ENCODE results near the gene PVALB.

PVALB gene

DNA sequence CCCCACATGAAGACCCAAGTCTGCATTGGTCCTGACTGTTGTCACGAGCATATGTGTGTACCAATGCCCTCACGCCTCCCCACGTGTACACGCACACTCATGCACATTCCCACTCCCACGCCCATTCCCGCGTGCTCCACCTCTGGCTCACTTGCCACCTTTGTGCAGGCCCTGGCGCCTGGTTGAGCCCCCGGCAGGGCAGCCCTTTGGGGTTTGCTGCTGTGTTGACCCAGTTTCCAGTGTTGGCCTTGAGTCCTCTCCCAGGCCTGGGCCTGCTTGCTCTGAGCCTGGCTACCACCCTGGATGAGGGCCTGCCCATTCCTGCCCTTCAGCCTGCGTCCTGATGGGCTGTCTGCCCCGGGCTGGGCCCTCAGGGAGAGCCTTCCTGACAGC, 18.2 kb downstream of the PVALB start:
- no peak for DNase-seq (ENCODE audit: low read depth)
- TF ChIP-seq, protein P1, sequence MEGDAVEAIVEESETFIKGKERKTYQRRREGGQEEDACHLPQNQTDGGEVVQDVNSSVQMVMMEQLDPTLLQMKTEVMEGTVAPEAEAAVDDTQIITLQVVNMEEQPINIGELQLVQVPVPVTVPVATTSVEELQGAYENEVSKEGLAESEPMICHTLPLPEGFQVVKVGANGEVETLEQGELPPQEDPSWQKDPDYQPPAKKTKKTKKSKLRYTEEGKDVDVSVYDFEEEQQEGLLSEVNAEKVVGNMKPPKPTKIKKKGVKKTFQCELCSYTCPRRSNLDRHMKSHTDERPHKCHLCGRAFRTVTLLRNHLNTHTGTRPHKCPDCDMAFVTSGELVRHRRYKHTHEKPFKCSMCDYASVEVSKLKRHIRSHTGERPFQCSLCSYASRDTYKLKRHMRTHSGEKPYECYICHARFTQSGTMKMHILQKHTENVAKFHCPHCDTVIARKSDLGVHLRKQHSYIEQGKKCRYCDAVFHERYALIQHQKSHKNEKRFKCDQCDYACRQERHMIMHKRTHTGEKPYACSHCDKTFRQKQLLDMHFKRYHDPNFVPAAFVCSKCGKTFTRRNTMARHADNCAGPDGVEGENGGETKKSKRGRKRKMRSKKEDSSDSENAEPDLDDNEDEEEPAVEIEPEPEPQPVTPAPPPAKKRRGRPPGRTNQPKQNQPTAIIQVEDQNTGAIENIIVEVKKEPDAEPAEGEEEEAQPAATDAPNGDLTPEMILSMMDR (conservative IDR thresholded peaks at IDR 0.05; ENCODE audit: low read length): no peak
- H3K4me3 ChIP-seq (ENCODE audit: low read length): no peak overlapping the region

DNA sequence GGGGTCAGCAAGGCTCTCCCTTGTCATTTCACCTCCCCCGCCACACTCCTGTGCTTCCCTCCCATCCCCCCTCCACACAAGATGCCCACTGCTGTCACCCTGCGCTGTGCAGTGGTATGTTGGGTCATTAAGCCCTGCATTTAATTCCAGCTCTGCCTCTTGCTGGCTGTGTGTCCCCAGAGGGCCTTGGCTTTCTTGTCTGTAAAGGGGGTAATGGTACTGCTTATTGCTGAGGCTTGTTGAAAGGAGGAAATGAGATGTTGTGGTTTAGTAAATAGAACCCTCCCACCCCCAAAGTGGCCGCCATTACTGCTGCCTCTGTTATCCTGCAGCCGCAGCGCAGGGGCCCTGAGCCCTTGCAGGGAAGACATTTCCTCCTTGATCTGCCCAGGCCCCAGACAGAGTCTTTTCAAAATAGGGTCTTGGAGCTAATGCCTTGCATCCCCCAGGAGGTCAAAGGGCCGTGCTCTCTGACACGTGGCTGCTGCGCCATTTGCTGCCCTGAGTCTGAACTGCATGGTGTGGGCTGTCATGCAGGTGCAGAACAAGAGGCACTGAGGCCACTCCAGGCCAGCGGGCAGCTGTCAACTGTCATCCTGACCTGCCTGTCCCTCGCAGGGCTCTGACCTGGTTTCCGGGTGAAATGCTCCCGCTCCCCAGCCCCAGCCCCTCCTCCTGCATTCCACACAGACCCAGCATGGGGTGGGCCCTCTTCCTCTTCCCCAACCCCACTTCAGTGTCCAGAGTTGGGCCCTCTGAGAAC, 18.7 kb downstream of the PVALB start:
- DNase-seq (ENCODE audit: low read depth): no peak
- TF ChIP-seq, protein P1 (conservative IDR thresholded peaks at IDR 0.05; ENCODE audit: low read length): no peak
- no peak overlapping the region for H3K4me3 ChIP-seq (ENCODE audit: low read length)

DNA sequence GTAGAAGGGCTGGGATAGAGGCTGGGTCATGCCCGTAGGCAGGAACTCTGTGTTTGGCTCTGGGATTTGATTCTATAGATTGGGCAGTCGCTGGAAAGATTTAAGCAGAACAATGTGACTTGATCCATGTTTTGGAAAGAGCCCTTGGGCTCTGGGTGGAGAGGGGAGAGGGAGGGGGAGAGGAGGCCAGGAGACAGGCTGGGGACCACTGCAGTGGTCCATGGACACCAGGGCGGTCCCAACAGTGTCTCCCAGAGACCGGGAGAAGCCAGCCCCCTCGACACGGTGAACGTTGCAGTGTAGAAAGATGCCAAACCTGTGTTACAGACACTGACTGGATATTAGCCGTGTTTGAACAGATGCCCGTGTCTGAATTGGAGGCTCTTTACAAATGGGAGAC, 19.5 kb downstream of the PVALB start:
- no peak overlapping the region for H3K4me3 ChIP-seq (ENCODE audit: low read length)
- DNase-seq (ENCODE audit: low read depth): no peak
- TF ChIP-seq, protein P1 (conservative IDR thresholded peaks at IDR 0.05; ENCODE audit: low read length): no peak

DNA sequence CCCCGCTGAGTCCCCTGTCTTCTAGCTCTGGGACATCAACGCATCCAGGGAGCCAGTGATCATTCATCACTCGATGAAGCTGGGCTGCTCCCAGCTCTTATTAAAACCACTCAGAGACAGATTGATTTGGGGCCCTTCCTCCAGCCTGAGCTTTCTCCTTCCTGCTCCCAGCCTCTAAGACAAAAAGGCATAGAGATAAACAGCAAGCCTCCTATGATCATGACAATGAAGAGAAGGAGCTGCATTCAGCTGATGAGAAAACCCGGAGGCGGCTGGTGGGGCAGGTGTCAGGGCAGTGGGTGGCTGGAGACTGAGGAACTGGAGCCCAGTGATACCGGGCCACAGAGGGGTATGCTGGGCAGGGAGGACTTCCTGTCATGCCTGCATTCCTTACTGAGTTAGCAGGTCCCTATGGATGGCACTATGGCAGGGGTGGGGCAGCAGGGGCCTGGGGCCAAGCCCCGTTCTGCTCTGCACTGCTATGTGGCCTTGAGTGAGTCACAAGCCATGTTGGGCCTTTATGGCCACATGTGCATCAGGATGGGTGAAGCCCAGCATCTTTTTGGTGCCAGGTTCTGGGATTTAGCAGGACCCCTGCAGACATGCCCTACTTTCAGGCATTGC, 20.2 kb downstream of the PVALB start:
- no peak for DNase-seq (ENCODE audit: low read depth)
- H3K4me3 ChIP-seq (ENCODE audit: low read length): no peak overlapping the region

DNA sequence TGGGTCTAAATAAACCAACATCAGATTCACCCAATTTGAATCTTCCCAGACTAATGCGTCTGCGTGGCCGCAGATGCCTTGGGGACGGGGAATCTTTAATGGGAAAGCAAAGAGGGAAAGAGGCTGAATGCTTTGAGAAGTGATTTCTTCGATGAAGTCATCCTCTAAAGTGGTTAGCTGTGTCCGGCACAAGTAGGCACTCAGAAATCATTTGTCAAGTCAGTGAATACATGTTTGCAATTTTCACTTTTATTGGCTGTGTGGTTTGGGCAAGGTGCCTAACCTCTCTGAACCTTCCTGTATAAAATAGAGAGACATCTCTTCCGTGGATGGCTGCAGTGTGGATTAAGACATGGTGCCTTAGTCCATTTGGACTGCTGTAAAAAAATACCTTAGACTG, 21.2 kb downstream of the PVALB start:
- TF ChIP-seq, protein P1 (conservative IDR thresholded peaks at IDR 0.05; ENCODE audit: low read length): no peak
- H3K4me3 ChIP-seq (ENCODE audit: low read length): no peak overlapping the region
- DNase-seq (ENCODE audit: low read depth): no peak

More for the DNA sequence above, 20.2 kb downstream of the PVALB start:
- TF ChIP-seq, protein P1 (conservative IDR thresholded peaks at IDR 0.05; ENCODE audit: low read length): no peak

DNA sequence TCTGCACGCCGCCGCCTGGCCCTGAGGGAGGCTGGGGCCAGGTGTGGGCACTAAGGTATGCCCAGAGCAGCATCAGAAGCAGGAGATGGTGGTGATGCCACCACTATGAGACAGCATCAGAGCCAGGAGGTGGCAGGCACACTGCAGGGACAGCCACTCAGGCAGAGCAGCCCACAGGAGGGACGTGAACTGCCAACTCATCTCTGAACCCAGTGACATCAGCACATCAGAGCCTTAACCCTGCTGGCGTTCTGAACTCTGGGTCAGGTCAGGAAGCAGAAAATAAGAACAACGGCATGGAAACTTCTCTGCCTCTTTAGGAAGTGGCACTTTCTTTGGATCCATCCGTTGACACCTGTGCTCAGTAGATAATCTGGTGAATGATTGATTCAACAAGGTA, 26.2 kb downstream of the PVALB start:
- no peak for DNase-seq (ENCODE audit: low read depth)
- TF ChIP-seq, protein P1 (conservative IDR thresholded peaks at IDR 0.05; ENCODE audit: low read length): no peak
- no peak overlapping the region for H3K4me3 ChIP-seq (ENCODE audit: low read length)
